HCT116 (cell line): ENCODE measurements around the gene SHISA6. TPM values are rescaled to one million over a fixed set of nuclear protein-coding genes. Genes with fewer than 3 reads are reported as not detected.

Experiments
- ATAC-seq: fragments of 200-7000 bp; cut with Tn5 transposase; 2 replicates; pipeline ENCODE4 v1.9.1; 2020; ENCODE audit warnings: mild to moderate bottlenecking, moderate library complexity
- BruUV-seq: library from RNA; stranded (reverse); fragments of 400-500 nt; replicated peaks from 2 replicates; lab custom pipeline; 2021; lab: Mats Ljungman, UMichigan
- CTCF ChIA-PET: fragments of 300-600 bp; sonication (Branson Sonifier 250); formaldehyde crosslinking; loops from one replicate; lab custom pipeline; 2021; ENCODE audit warnings: antibody characterized with exemption; lab: Charles Lee
- POLR2A ChIA-PET: fragments of 300-600, 350-600 bp; sonication (Branson Sonifier 250); formaldehyde crosslinking; loops from one replicate; lab custom pipeline; 2021; ENCODE audit warnings: antibody characterized with exemption; lab: Charles Lee
- RAD21 ChIA-PET, 2 experiments: fragments of 300-600 bp; sonication (Branson Sonifier 250); formaldehyde crosslinking; loops; one replicate each; lab custom pipeline; 2023; ENCODE audit warnings: low total read pairs in 2 of 2; ENCODE audit not compliant: uncharacterized antibody in 2 of 2, unreplicated experiment in 2 of 2, low non-redundant PET in 1 of 2; lab: Charles Lee
- DNase-seq: peaks from one replicate; pipeline ENCODE4 v3.0.0-alpha.2; 2010; ENCODE audit warnings: low read depth, low spot score
- H2AFZ ChIP-seq: fragments of 200-600 bp; shearing (Covaris generic), sonication (generic); 2 replicates; pipeline ENCODE4 v1.6.1; 2017; ENCODE audit warnings: low read depth, mixed run types, mixed read lengths, antibody characterized with exemption, low read length; ENCODE audit not compliant: poor library complexity, severe bottlenecking
- H3K27ac ChIP-seq: 2 replicates; pipeline ENCODE4 v1.5.1; 2012; ENCODE audit warnings: low read depth, low read length
- H3K27me3 ChIP-seq: fragments of 200-600 bp; sonication (generic); 2 replicates; pipeline ENCODE4 v1.6.1; 2016; ENCODE audit warnings: mixed run types, low read length, mixed read lengths; ENCODE audit not compliant: insufficient read depth
- H3K36me3 ChIP-seq, 2 experiments: fragments of 200-500 bp in 1 of 2; fragments of 200-600 bp in 1 of 2; sonication (Bioruptor generic) in 1 of 2; sonication (generic) in 1 of 2; 2 replicates each; pipeline versions ENCODE4 v1.5.1 to v1.6.1; 2014 to 2016; ENCODE audit warnings: low read length in 2 of 2, inconsistent platforms in 1 of 2, mixed read lengths in 1 of 2, mixed run types in 1 of 2; ENCODE audit not compliant: insufficient read depth in 2 of 2, control insufficient read depth in 1 of 2
- H3K4me1 ChIP-seq, 2 experiments: fragments of 200-600 bp in 1 of 2; sonication (generic) in 1 of 2; 2 replicates each; pipeline versions ENCODE4 v1.5.1 to v1.6.1; 2012 to 2017; ENCODE audit warnings: low read length in 2 of 2, inconsistent platforms in 1 of 2, mild to moderate bottlenecking in 1 of 2, mixed read lengths in 1 of 2, mixed run types in 1 of 2, moderate library complexity in 1 of 2; ENCODE audit not compliant: insufficient read depth in 2 of 2, control insufficient read depth in 1 of 2
- H3K4me2 ChIP-seq: fragments of 200-600 bp; sonication (generic); 2 replicates; pipeline ENCODE4 v1.6.1; 2017; ENCODE audit warnings: mixed run types, low read length, mixed read lengths
- H3K4me3 ChIP-seq, 2 experiments: fragments of 200-600 bp in 1 of 2; sonication (generic) in 1 of 2; replicated peaks in 1 of 2; 2 replicates each; pipeline ENCODE4 v1.5.1; 2011 to 2016; ENCODE audit warnings: low read length in 2 of 2, control low read depth in 1 of 2, low read depth in 1 of 2, mild to moderate bottlenecking in 1 of 2, mixed read lengths in 1 of 2, mixed run types in 1 of 2
- H3K79me2 ChIP-seq: fragments of 200-600 bp; sonication (generic); 2 replicates; pipeline ENCODE4 v1.6.1; 2017; ENCODE audit warnings: mild to moderate bottlenecking, mixed run types, low read length, moderate library complexity, mixed read lengths; ENCODE audit not compliant: insufficient read depth
- H3K9ac ChIP-seq: fragments of 200-600 bp; sonication (generic); 2 replicates; pipeline ENCODE4 v1.6.1; 2016; ENCODE audit warnings: low read length, mixed read lengths
- H3K9me2 ChIP-seq: fragments of 200-600 bp; sonication (generic), shearing (Covaris generic); 2 replicates; pipeline ENCODE4 v1.6.1; 2017; ENCODE audit warnings: mixed run types, mild to moderate bottlenecking, moderate library complexity; ENCODE audit not compliant: insufficient read depth
- H3K9me3 ChIP-seq, 2 experiments: fragments of 200-500 bp in 1 of 2; fragments of 200-600 bp in 1 of 2; sonication (Bioruptor generic) in 1 of 2; sonication (generic) in 1 of 2; 2 replicates each; pipeline ENCODE4 v1.6.1; 2014 to 2017; ENCODE audit warnings: low read length in 2 of 2, mixed read lengths in 2 of 2, inconsistent platforms in 1 of 2, low read depth in 1 of 2, mild to moderate bottlenecking in 1 of 2, mixed run types in 1 of 2, moderate library complexity in 1 of 2; ENCODE audit not compliant: control insufficient read depth in 1 of 2, insufficient read depth in 1 of 2
- H4K20me1 ChIP-seq: fragments of 200-600 bp; sonication (generic), shearing (Covaris generic); 2 replicates; pipeline ENCODE4 v1.6.1; 2017; ENCODE audit warnings: mixed run types, mild to moderate bottlenecking, moderate library complexity; ENCODE audit not compliant: insufficient read depth
- CBX3 ChIP-seq: IDR thresholded peaks from 2 replicates; pipeline ENCODE4 v1.6.1; 2012; ENCODE audit warnings: low read depth
- CEBPB ChIP-seq: IDR thresholded peaks from 2 replicates; pipeline ENCODE4 v1.6.1; 2012; ENCODE audit warnings: low read depth
- EZH2 ChIP-seq: fragments of 200-600 bp; sonication (generic); IDR thresholded peaks from 2 replicates; pipeline ENCODE4 v1.6.1; 2017; ENCODE audit warnings: antibody characterized with exemption, mixed run types
- EZH2phosphoT487 ChIP-seq: fragments of 200-600 bp; IDR thresholded peaks from 2 replicates; pipeline ENCODE4 v1.6.1; 2018; ENCODE audit warnings: antibody characterized with exemption, borderline replicate concordance
- FOSL1 ChIP-seq: IDR thresholded peaks from 2 replicates; pipeline ENCODE4 v1.6.1; 2012; ENCODE audit warnings: low read depth
- JUND ChIP-seq: IDR thresholded peaks from 2 replicates; pipeline ENCODE4 v1.6.1; 2012
- POLR2A ChIP-seq: IDR thresholded peaks from 2 replicates; pipeline ENCODE4 v1.7.0; 2011; ENCODE audit warnings: borderline replicate concordance; ENCODE audit not compliant: insufficient read depth, insufficient read length; ENCODE audit errors: extremely low read depth
- POLR2AphosphoS5 ChIP-seq: IDR thresholded peaks from 2 replicates; pipeline ENCODE4 v1.6.1; 2011; ENCODE audit warnings: mild to moderate bottlenecking, low read depth, low read length, moderate library complexity
- RAD21 ChIP-seq: IDR thresholded peaks from 2 replicates; pipeline ENCODE4 v1.6.1; 2012; ENCODE audit warnings: low read depth, mild to moderate bottlenecking
- SIN3A ChIP-seq: IDR thresholded peaks from 2 replicates; pipeline ENCODE4 v1.6.1; 2012; ENCODE audit warnings: low read depth
- SP1 ChIP-seq: IDR thresholded peaks from 2 replicates; pipeline ENCODE4 v1.6.1; 2012; ENCODE audit warnings: low read depth
- SRF ChIP-seq: IDR thresholded peaks from 2 replicates; pipeline ENCODE4 v1.6.1; 2012; ENCODE audit warnings: low read depth
- ZFX ChIP-seq: fragments of 450-650 bp; IDR thresholded peaks from 2 replicates; pipeline ENCODE4 v1.6.1; 2017
- ZNF274 ChIP-seq: fragments of 200-500 bp; sonication (Bioruptor generic); IDR thresholded peaks from 2 replicates; pipeline ENCODE4 v1.6.1; 2014; ENCODE audit warnings: mild to moderate bottlenecking, low read depth, low read length, inconsistent platforms
- intact Hi-C: fragments of 100-400 bp; cut with micrococcal nuclease; formaldehyde crosslinking; loops from 2 replicates; pipeline ENCODE4 v1.10.0; 2022
- total RNA-seq: library from RNA; stranded (reverse); gene quantifications from one replicate; pipeline ENCODE4 v1.2.1, GENCODE V29; 2021; ENCODE audit not compliant: unreplicated experiment
- TF ChIP-seq, protein P1 (sequence below): IDR thresholded peaks from 2 replicates; pipeline ENCODE4 v1.6.1; 2012

The SHISA6 gene
- total RNA-seq, 1 experiment from 2014 or later = not detected

DNA sequence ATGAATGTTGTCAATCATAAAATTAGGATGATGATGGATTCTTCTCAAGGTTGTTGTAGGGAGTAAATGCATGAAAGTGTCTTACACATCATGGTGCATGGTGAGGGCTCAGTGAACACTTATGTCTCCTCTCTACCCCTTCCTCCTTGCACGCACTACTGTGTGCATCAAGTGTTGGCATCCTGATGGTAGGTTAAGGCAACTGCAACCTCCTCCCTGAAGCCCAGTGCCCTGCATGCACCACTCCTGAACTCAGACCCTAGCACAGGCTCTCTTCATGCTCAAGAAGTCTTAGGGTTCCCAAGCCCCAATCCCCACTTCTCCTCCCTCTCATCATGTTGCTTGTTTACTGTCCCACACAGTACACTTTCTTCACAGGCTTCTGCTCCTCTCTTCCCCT is 251.5 kb downstream of the SHISA6 start:
- ATAC-seq = no peak
- H3K9ac ChIP-seq = no peak overlapping the region
- CTCF ChIA-PET = no interaction called here
- H3K27me3 ChIP-seq = no peaks in the 10 kb centered on the region
- intact Hi-C loops = no loop called here
- H3K9me2 ChIP-seq = no peaks in the 10 kb centered on the region
- H3K4me2 ChIP-seq = no peak overlapping the region
- H2AFZ ChIP-seq = no peak overlapping the region
- H3K4me1 ChIP-seq = no peaks in the 10 kb centered on the region
- no peak overlapping the region for H3K27ac ChIP-seq
- no TSS peak for BruUV-seq
- RAD21 ChIA-PET = no interaction called here
- no peak for DNase-seq
- no peaks in the 10 kb centered on the region for H3K36me3 ChIP-seq
- H4K20me1 ChIP-seq = no peaks in the 10 kb centered on the region
- H3K79me2 ChIP-seq = no peaks in the 10 kb centered on the region
- TF ChIP-seq FOSL1 (no peak), ZNF274 (no peak), EZH2 (no peak), RAD21 (no peak), SIN3A (no peak), POLR2AphosphoS5 (no peak), EZH2phosphoT487 (no peak), CBX3 (no peak), CEBPB (no peak), SP1 (no peak), ZFX (no peak), SRF (no peak), JUND (no peak)
- TF ChIP-seq, all 23 proteins: peak for 0
- peaks cover 0 to 10% of the 10 kb centered on the region in 2 experiments; a peak in 2 of 4 replicates for H3K9me3 ChIP-seq
- POLR2A ChIA-PET = no interaction called here
- no peak overlapping the region for H3K4me3 ChIP-seq

DNA sequence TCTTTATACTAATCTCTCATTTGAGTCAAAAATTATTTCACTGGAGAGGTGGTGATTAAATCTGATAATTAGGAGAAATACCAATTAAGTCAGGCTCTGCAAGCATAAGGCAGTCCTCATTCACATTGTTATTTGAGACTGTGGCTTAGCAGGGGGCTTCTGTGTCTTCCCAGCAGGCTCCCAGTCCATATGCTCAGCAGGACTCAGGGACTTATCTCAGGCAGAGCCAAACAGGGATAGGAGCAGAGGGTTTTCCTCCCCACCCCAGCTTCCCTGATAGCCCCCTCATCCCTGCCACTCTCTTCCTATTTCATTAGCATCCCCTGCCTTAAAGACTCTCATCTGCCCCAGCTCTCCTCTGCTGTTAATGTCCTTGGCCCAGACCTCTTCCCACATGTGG is 252.9 kb downstream of the SHISA6 start:
- Histone ChIP-seq H3K9ac (no peak overlapping the region), H3K27ac (no peak overlapping the region), H3K79me2 (no peaks in the 10 kb centered on the region), H3K36me3 (no peaks in the 10 kb centered on the region), H3K4me3 (no peak overlapping the region), H3K4me1 (no peaks in the 10 kb centered on the region), H3K4me2 (no peak overlapping the region), H3K9me3 (peaks cover 0 to 16% of the 10 kb centered on the region in 2 experiments; a peak in 2 of 4 replicates), H3K27me3 (no peaks in the 10 kb centered on the region), H4K20me1 (no peaks in the 10 kb centered on the region), H2AFZ (no peak overlapping the region), H3K9me2 (no peaks in the 10 kb centered on the region)
- ATAC-seq (no peak), DNase-seq (no peak)
- intact Hi-C loops = no loop called here
- ChIA-PET RAD21 (no interaction called here), CTCF (no interaction called here), POLR2A (no interaction called here)
- BruUV-seq = no TSS peak
- TF ChIP-seq, protein P1, sequence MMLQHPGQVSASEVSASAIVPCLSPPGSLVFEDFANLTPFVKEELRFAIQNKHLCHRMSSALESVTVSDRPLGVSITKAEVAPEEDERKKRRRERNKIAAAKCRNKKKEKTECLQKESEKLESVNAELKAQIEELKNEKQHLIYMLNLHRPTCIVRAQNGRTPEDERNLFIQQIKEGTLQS = no peak
- TF ChIP-seq POLR2A (no peak), JUND (no peak), ZFX (no peak), CBX3 (no peak), EZH2phosphoT487 (no peak)
